H1 (cell line): Measurements from ENCODE around the gene PEX6. TPM values are rescaled to one million over a fixed set of nuclear protein-coding genes. Genes with fewer than 3 reads are reported as not detected.

Experiments
- CTCF ChIA-PET: fragments of 300-600 bp; sonication (Branson Sonifier 250); formaldehyde crosslinking; loops from one replicate; lab custom pipeline; 2021; ENCODE audit not compliant: partially characterized antibody; lab: Charles Lee
- POLR2A ChIA-PET: fragments of 300-600 bp; sonication (Branson Sonifier 250); formaldehyde crosslinking; loops from one replicate; lab custom pipeline; 2021; ENCODE audit warnings: inconsistent platforms; ENCODE audit not compliant: partially characterized antibody; lab: Charles Lee
- DNase-seq, 2 experiments: peaks; one replicate each; pipeline versions ENCODE4 v3.0.0 to v3.0.0-alpha.2; 2010 to 2022; ENCODE audit warnings: low spot score in 2 of 2, low read depth in 1 of 2, mixed read lengths in 1 of 2
- FAIRE-seq: peaks from 2 replicates; lab custom pipeline; 2011; peaks lifted over from hg19 to GRCh38; lab: Jason Lieb, UNC
- H2AFZ ChIP-seq: 2 replicates; pipeline ENCODE4 v1.8.1; 2012; ENCODE audit warnings: low read length, inconsistent platforms
- H2AK5ac ChIP-seq: 2 replicates; pipeline ENCODE4 v1.6.1; 2013; ENCODE audit warnings: low read depth, low read length
- H2BK120ac ChIP-seq: replicated peaks from 2 replicates; pipeline ENCODE3; 2013; ENCODE audit warnings: low read depth, low read length, inconsistent platforms
- H2BK12ac ChIP-seq: 2 replicates; pipeline ENCODE4 v1.6.1; 2013; ENCODE audit warnings: low read depth, low read length
- H2BK15ac ChIP-seq: 2 replicates; pipeline ENCODE4 v1.6.1; 2013; ENCODE audit warnings: low read length
- H2BK20ac ChIP-seq: 2 replicates; pipeline ENCODE4 v1.6.1; 2013; ENCODE audit warnings: low read length
- H2BK5ac ChIP-seq: 2 replicates; pipeline ENCODE4 v1.6.1; 2013; ENCODE audit warnings: low read depth, low read length
- H3K14ac ChIP-seq: 2 replicates; pipeline ENCODE4 v1.6.1; 2013; ENCODE audit warnings: inconsistent platforms; ENCODE audit not compliant: insufficient read length
- H3K18ac ChIP-seq: 2 replicates; pipeline ENCODE4 v1.6.1; 2013; ENCODE audit warnings: low read length; ENCODE audit errors: extremely low read depth
- H3K23ac ChIP-seq: 2 replicates; pipeline ENCODE4 v1.6.1; 2013; ENCODE audit warnings: inconsistent platforms; ENCODE audit not compliant: insufficient read length
- H3K23me2 ChIP-seq: 2 replicates; pipeline ENCODE4 v1.6.1; 2013; ENCODE audit warnings: low read depth, low read length
- H3K27ac ChIP-seq: 2 replicates; pipeline ENCODE4 v1.6.1; 2011; ENCODE audit warnings: low read depth, low read length, inconsistent platforms
- H3K27me3 ChIP-seq, 4 experiments: replicated peaks in 1 of 4; 1 replicate in 1 of 4; 2 replicates in 3 of 4; pipeline versions ENCODE4 v1.6.1 to v1.8.1; 2011 to 2013; ENCODE audit warnings: low read length in 3 of 4, mild to moderate bottlenecking in 3 of 4, inconsistent platforms in 2 of 4, mixed read lengths in 2 of 4, moderate library complexity in 1 of 4; ENCODE audit not compliant: control insufficient read depth in 3 of 4, insufficient read depth in 3 of 4; ENCODE audit errors: extremely low read depth in 1 of 4
- H3K36me3 ChIP-seq, 4 experiments: 2 replicates each; pipeline versions ENCODE4 v1.6.1 to v1.8.1; 2011 to 2013; ENCODE audit warnings: mild to moderate bottlenecking in 4 of 4, low read length in 3 of 4, moderate library complexity in 2 of 4, control low read depth in 1 of 4, inconsistent platforms in 1 of 4; ENCODE audit not compliant: insufficient read depth in 4 of 4, control insufficient read depth in 2 of 4
- H3K4ac ChIP-seq: replicated peaks from 2 replicates; pipeline ENCODE3; 2013; ENCODE audit warnings: low read length, low read depth, mixed read lengths, inconsistent platforms; ENCODE audit not compliant: insufficient read length
- H3K4me1 ChIP-seq, 4 experiments: replicated peaks in 1 of 4; 1 replicate in 1 of 4; 2 replicates in 3 of 4; pipeline versions ENCODE4 v1.6.1 to v1.8.1; 2011 to 2013; ENCODE audit warnings: low read length in 3 of 4, inconsistent platforms in 2 of 4, mixed read lengths in 1 of 4; ENCODE audit not compliant: insufficient read depth in 4 of 4, control insufficient read depth in 3 of 4
- H3K4me2 ChIP-seq, 2 experiments: 2 replicates each; pipeline versions ENCODE4 v1.6.1 to v1.8.1; 2011 to 2013; ENCODE audit warnings: low read depth in 2 of 2, low read length in 2 of 2, control low read depth in 1 of 2, inconsistent platforms in 1 of 2, mild to moderate bottlenecking in 1 of 2; ENCODE audit not compliant: insufficient read depth in 1 of 2
- H3K4me3 ChIP-seq, 4 experiments: fragments of 200-600, 300-600 bp in 1 of 4; sonication (generic), shearing (Covaris generic), sonication (Bioruptor Twin) in 1 of 4; 2 replicates each; pipeline versions ENCODE4 v1.5.1 to v1.8.1; 2011 to 2016; ENCODE audit warnings: low read length in 4 of 4, low read depth in 3 of 4, control low read depth in 2 of 4, inconsistent platforms in 2 of 4, mild to moderate bottlenecking in 2 of 4, mixed read lengths in 1 of 4, moderate library complexity in 1 of 4; ENCODE audit not compliant: insufficient read depth in 2 of 4; ENCODE audit errors: extremely low read depth in 1 of 4
- H3K56ac ChIP-seq: replicated peaks from 2 replicates; pipeline ENCODE3; 2013; ENCODE audit warnings: low read depth, mild to moderate bottlenecking, mixed read lengths, low read length, inconsistent platforms; ENCODE audit not compliant: insufficient read length
- H3K79me1 ChIP-seq: 2 replicates; pipeline ENCODE4 v1.6.1; 2013; ENCODE audit warnings: low read depth, low read length, control low read depth
- H3K79me2 ChIP-seq, 2 experiments: 2 replicates each; pipeline versions ENCODE4 v1.6.1 to v1.8.1; 2012 to 2013; ENCODE audit warnings: low read length in 2 of 2, mild to moderate bottlenecking in 2 of 2, inconsistent platforms in 1 of 2; ENCODE audit not compliant: insufficient read depth in 2 of 2, control insufficient read depth in 1 of 2
- H3K9ac ChIP-seq, 4 experiments: replicated peaks in 1 of 4; 1 replicate in 1 of 4; 2 replicates in 3 of 4; pipeline versions ENCODE4 v1.6.1 to v1.8.1; 2011 to 2013; ENCODE audit warnings: low read depth in 3 of 4, low read length in 3 of 4, control low read depth in 2 of 4, mild to moderate bottlenecking in 2 of 4, moderate library complexity in 2 of 4, inconsistent platforms in 1 of 4; ENCODE audit errors: extremely low read depth in 1 of 4
- H3K9me3 ChIP-seq, 2 experiments: 2 replicates each; pipeline versions ENCODE4 v1.6.1 to v1.8.1; 2012 to 2013; ENCODE audit warnings: mild to moderate bottlenecking in 2 of 2, moderate library complexity in 2 of 2, control low read depth in 1 of 2, inconsistent platforms in 1 of 2, low read depth in 1 of 2, low read length in 1 of 2, mixed read lengths in 1 of 2; ENCODE audit not compliant: insufficient read depth in 2 of 2
- H4K20me1 ChIP-seq, 2 experiments: replicated peaks in 1 of 2; 2 replicates each; pipeline versions ENCODE3 to v1.8.1; 2011 to 2013; ENCODE audit warnings: inconsistent platforms in 2 of 2, low read length in 2 of 2, mild to moderate bottlenecking in 1 of 2; ENCODE audit not compliant: insufficient read depth in 2 of 2, control insufficient read depth in 1 of 2
- H4K5ac ChIP-seq: 2 replicates; pipeline ENCODE4 v1.6.1; 2013; ENCODE audit warnings: low read length, low read depth, mixed read lengths, inconsistent platforms; ENCODE audit not compliant: insufficient read length
- H4K8ac ChIP-seq: 2 replicates; pipeline ENCODE4 v1.8.0; 2013; ENCODE audit warnings: mild to moderate bottlenecking, moderate library complexity, low read length, inconsistent platforms; ENCODE audit not compliant: insufficient read depth; ENCODE audit errors: extremely low read depth
- H4K91ac ChIP-seq: replicated peaks from 2 replicates; pipeline ENCODE3; 2013; ENCODE audit warnings: low read length, mixed read lengths, inconsistent platforms; ENCODE audit not compliant: insufficient read length
- BCL11A ChIP-seq, 2 experiments: IDR thresholded peaks; one replicate each; pipeline ENCODE4 v1.6.1; 2011; ENCODE audit warnings: low read depth in 2 of 2, low read length in 2 of 2, mild to moderate bottlenecking in 2 of 2
- JUN ChIP-seq: IDR thresholded peaks from 2 replicates; pipeline ENCODE4 v1.6.1; 2011; ENCODE audit warnings: low read depth, mild to moderate bottlenecking, improper control_type of control experiment, low read length
- KDM4A ChIP-seq: IDR thresholded peaks from one replicate; pipeline ENCODE4 v1.7.1; 2012; ENCODE audit warnings: low read depth, mild to moderate bottlenecking, moderate library complexity, low read length, inconsistent platforms; ENCODE audit not compliant: severe bottlenecking
- PHF8 ChIP-seq: fragments of 200-600 bp; sonication (generic); conservative IDR thresholded peaks from 2 replicates; pipeline ENCODE4 v1.7.1; 2012; ENCODE audit warnings: low read depth, mild to moderate bottlenecking, inconsistent platforms, low read length, moderate library complexity
- POLR2A ChIP-seq, 2 experiments: IDR thresholded peaks; 1 replicate in 1 of 2; 2 replicates in 1 of 2; pipeline ENCODE4 v1.6.1; 2011; ENCODE audit warnings: low read depth in 2 of 2, low read length in 2 of 2, mild to moderate bottlenecking in 2 of 2; ENCODE audit errors: control extremely low read depth in 1 of 2
- POLR2AphosphoS5 ChIP-seq: IDR thresholded peaks from 2 replicates; pipeline ENCODE4 v1.6.1; 2011; ENCODE audit warnings: low read depth, low read length
- POU5F1 ChIP-seq: IDR thresholded peaks from 2 replicates; pipeline ENCODE4 v1.6.1; 2011; ENCODE audit warnings: low read depth, mild to moderate bottlenecking, low read length, moderate library complexity
- SAP30 ChIP-seq: fragments of 300-600 bp; sonication (generic); IDR thresholded peaks from 2 replicates; pipeline ENCODE4 v1.7.1; 2012; ENCODE audit warnings: low read length, moderate library complexity, mild to moderate bottlenecking, inconsistent platforms; ENCODE audit not compliant: insufficient read depth, insufficient replicate concordance
- TBP ChIP-seq: IDR thresholded peaks from 2 replicates; pipeline ENCODE4 v1.6.1; 2011; ENCODE audit warnings: low read depth, low read length, improper control_type of control experiment
- WGBS, 2 experiments: shearing (Covaris generic) in 1 of 2; methylation state at CpG; one replicate each; pipeline versions ENCODE4 v1.1.6 to v1.1.7; 2013 to 2015; ENCODE audit warnings: low lambda C conversion rate in 2 of 2, mixed read lengths in 2 of 2, inconsistent platforms in 1 of 2, low coverage in 1 of 2, missing lambda C conversion rate in 1 of 2; ENCODE audit not compliant: insufficient replicate concordance in 2 of 2, insufficient coverage in 1 of 2, insufficient read length in 1 of 2; ENCODE audit errors: extremely low coverage in 1 of 2, missing lambda C conversion rate in 1 of 2; 5-methylcytosine and 5-hydroxymethylcytosine counted together
- polyA plus RNA-seq, 7 experiments: library from polyadenylated mRNA; depleted of rRNA in 3 of 7; stranded (reverse) in 5 of 7; unstranded in 2 of 7; fragments of >200 nt in 5 of 7; fragments of 200-250 nt in 2 of 7; gene quantifications; 1 replicate in 5 of 7; 2 replicates in 1 of 7; 4 replicates in 1 of 7; pipeline versions ENCODE4 v1.2.1 to v1.2.3, GENCODE V29; 2011 to 2013; ENCODE audit warnings: missing spikeins in 2 of 7, mixed read lengths in 2 of 7
- total RNA-seq: library from RNA; stranded (reverse); fragmentation: NEBNext Ultra II Directional; extraction: Animal tissue kit (Norgen Biotek cat#: 25700); gene quantifications from 2 replicates; pipeline ENCODE4 v1.2.1, GENCODE V29; 2021
- TF ChIP-seq, protein P1 (sequence below), 3 experiments: IDR thresholded peaks; 1 replicate in 2 of 3; 2 replicates in 1 of 3; pipeline versions ENCODE4 v1.5.1 to v1.6.1; 2011; ENCODE audit warnings: low read length in 3 of 3, mild to moderate bottlenecking in 3 of 3, inconsistent platforms in 2 of 3, low read depth in 1 of 3, moderate library complexity in 1 of 3; ENCODE audit not compliant: insufficient read depth in 1 of 3; ENCODE audit errors: control extremely low read depth in 1 of 3

Gene PEX6
- total and polyA plus RNA-seq, 2 of the 8 experiments (the other 6 are each of a cell fraction or from before 2014, with no cell fraction given), result 6.4 to 12.5 TPM

DNA sequence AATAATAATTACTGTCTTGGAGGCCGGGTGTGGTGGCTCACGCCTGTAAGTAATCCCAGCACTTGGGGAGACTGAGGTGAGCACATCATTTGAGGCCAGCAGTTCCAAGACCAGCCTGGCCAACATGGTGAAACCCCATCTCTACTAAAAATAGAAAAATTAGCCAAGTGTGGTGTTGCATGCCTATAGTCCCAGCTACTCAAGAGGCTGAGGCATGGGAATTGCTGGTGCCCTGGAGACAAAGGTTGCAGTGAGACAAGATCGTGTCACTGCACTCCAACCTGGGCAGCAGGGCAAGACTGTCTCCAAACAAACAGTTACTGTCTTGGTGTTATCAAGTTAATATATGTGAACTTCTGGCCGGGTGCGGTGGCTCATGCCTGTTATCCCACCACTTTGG is 47.4 kb upstream of the PEX6 start:
- H3K4ac ChIP-seq, result no peak overlapping the region
- H3K4me2 ChIP-seq, result no peak overlapping the region
- H2AFZ ChIP-seq, result no peak overlapping the region
- no peak overlapping the region for H2BK20ac ChIP-seq
- WGBS, 2 experiments, result 91% methylated on average over 5 of the region's 5 CpGs; no CpG with 5 or more reads in 1 of the 2 experiments
- H3K9ac ChIP-seq, result no peak overlapping the region
- no peaks in the 10 kb centered on the region for H3K27me3 ChIP-seq
- H4K91ac ChIP-seq, result no peak overlapping the region
- no peak overlapping the region for H2BK5ac ChIP-seq
- peaks cover 0 to 28% of the 10 kb centered on the region in 2 experiments; a peak in 3 of 4 replicates for H3K79me2 ChIP-seq
- no peak overlapping the region for H2AK5ac ChIP-seq
- H3K23ac ChIP-seq, result no peak overlapping the region
- H2BK120ac ChIP-seq, result no peak overlapping the region
- DNase-seq, result no peak
- H4K5ac ChIP-seq, result no peak overlapping the region
- peaks cover 9% of the 10 kb centered on the region; the same call in 1 of the 2 replicates for H3K79me1 ChIP-seq
- no peaks in the 10 kb centered on the region for H3K4me1 ChIP-seq
- H4K8ac ChIP-seq, result no peak overlapping the region
- H3K4me3 ChIP-seq, result no peak overlapping the region
- peaks cover 40 to 69% (median 56%) of the 10 kb centered on the region in 4 experiments for H3K36me3 ChIP-seq
- H3K23me2 ChIP-seq, result peaks cover 2% of the 10 kb centered on the region
- no peaks in the 10 kb centered on the region for H3K9me3 ChIP-seq
- FAIRE-seq, result no peak
- H2BK15ac ChIP-seq, result no peak overlapping the region
- H4K20me1 ChIP-seq, result peaks cover 0 to 5% of the 10 kb centered on the region in 2 experiments
- ChIA-PET POLR2A (interaction anchor here (0.6 to 27.9 kb wide), 6 partner anchors 11 to 97 kb away, joined by 3 to 584 read pairs (median 8); partner anchors contain the start of genes CNPY3, CUL7, KLC4 and KLHDC3), CTCF (interaction anchor here (0.6 to 2.0 kb wide), 3 partner anchors 117 to 422 kb away, joined by 4 to 6 read pairs (median 4); no protein-coding TSS in a partner anchor)
- H2BK12ac ChIP-seq, result no peak overlapping the region
- H3K56ac ChIP-seq, result no peak overlapping the region
- H3K18ac ChIP-seq, result no peak overlapping the region
- no peak overlapping the region for H3K14ac ChIP-seq
- H3K27ac ChIP-seq, result no peak overlapping the region
- TF ChIP-seq POLR2AphosphoS5 (no peak), SAP30 (no peak), JUN (no peak), POU5F1 (no peak), TBP (no peak), KDM4A (no peak), PHF8 (no peak), POLR2A (IDR thresholded peaks at IDR 0.05; ENCODE audit: control extremely low read depth in 1 of 2, low read depth in 2 of 2, low read length in 2 of 2) (no peak), BCL11A (IDR thresholded peaks at IDR 0.05; ENCODE audit: low read depth in 2 of 2, low read length in 2 of 2) (no peak)
- TF ChIP-seq, protein P1, sequence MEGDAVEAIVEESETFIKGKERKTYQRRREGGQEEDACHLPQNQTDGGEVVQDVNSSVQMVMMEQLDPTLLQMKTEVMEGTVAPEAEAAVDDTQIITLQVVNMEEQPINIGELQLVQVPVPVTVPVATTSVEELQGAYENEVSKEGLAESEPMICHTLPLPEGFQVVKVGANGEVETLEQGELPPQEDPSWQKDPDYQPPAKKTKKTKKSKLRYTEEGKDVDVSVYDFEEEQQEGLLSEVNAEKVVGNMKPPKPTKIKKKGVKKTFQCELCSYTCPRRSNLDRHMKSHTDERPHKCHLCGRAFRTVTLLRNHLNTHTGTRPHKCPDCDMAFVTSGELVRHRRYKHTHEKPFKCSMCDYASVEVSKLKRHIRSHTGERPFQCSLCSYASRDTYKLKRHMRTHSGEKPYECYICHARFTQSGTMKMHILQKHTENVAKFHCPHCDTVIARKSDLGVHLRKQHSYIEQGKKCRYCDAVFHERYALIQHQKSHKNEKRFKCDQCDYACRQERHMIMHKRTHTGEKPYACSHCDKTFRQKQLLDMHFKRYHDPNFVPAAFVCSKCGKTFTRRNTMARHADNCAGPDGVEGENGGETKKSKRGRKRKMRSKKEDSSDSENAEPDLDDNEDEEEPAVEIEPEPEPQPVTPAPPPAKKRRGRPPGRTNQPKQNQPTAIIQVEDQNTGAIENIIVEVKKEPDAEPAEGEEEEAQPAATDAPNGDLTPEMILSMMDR (IDR thresholded peaks at IDR 0.05; ENCODE audit: control extremely low read depth in 1 of 3, insufficient read depth in 1 of 3, low read depth in 1 of 3, low read length in 3 of 3), result no peak
